ENCODE results near the gene KLK6.
"Not testable (repeated sequence)": the region's sequence is repeated elsewhere in the genome, so short reads cannot be mapped to it uniquely, and the experiment has no call there.

KLK6 gene

GRCh38 chr19:50992666-50993035 lies 23.3 kb upstream of the KLK6 start:
- DNase-seq (ENCODE audit: low spot score), result no peak

GRCh38 chr19:50984416-50984815 lies 15.0 kb upstream of the KLK6 start:
- DNase-seq (ENCODE audit: low spot score), result not testable (repeated sequence)

GRCh38 chr19:50983625-50984292 lies 14.4 kb upstream of the KLK6 start, which contains the start of gene KLK7:
Gene KLK7 (minus strand): TSS chr19:50983917. CDS start chr19:50982399, 1,518 bp downstream.
- no peak for DNase-seq (ENCODE audit: low spot score)

GRCh38 chr19:50982186-50982585 lies 12.8 kb upstream of the KLK6 start:
- DNase-seq (ENCODE audit: low spot score), result no peak

GRCh38 chr19:50981587-50982146 lies 12.3 kb upstream of the KLK6 start:
- no peak for DNase-seq (ENCODE audit: low spot score)

- DNase-seq (ENCODE audit: low spot score), result no peak
Observed at GRCh38 chr19:50980208-50980607, 10.8 kb upstream of the KLK6 start.

DNA sequence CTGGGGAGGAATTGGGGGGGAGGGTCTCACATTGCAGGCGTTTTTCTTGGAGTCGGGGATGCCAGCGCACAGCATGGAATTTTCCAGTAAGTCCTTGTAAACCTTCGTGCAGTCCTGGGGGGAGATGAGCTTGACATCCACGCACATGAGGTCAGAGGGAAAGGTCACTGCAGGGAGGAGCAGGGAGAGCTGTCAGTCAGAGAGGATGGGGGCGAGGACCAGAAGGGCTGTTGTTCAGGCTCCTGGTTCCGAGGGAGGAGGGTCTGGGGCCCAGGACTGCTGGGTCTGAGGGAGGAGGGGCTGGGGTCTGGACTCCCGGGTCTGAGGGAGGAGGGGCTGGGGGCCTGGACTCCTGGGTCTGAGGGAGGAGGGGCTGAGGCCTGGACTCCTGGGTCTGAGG lies 10.4 kb upstream of the KLK6 start:
- no peak for DNase-seq (ENCODE audit: low spot score)

DNA sequence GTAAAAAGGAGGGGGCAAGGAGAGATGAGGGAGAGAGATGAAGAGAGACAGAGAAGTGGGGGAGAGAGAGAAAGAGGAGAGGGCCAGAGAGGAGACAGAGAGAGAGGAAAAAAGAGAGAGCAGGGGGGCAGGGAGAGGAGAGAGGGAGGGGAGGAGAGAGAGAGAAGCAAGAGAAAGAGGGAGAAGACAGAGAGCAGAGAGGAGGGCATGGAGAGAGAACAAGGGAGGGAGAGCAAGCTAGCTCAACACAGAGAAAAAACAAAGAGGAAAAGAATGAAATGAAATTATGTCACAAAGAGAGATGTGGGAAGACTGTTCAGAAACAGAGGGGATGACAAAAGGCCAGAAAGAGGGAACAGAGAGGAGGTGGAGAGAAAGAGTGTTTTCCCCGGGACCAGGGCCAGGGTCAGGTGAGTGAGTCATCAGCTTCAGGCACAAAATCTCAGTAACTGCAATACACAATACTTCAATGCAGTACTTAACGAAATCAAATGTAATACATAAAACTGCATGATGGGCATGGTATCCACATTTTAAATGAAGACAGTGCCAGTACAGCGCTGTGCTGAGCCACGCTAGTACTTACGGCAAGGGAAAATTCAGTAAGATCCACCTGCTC lies 9.5 kb upstream of the KLK6 start:
- DNase-seq (ENCODE audit: low spot score), result no peak

GRCh38 chr19:50977626-50978025 lies 8.2 kb upstream of the KLK6 start:
- DNase-seq (ENCODE audit: low spot score), result no peak

GRCh38 chr19:50975766-50976165 lies 6.4 kb upstream of the KLK6 start:
- peak; percentile 29 for DNase-seq (ENCODE audit: low spot score)

GRCh38 chr19:50974702-50975556 lies 5.5 kb upstream of the KLK6 start:
- DNase-seq (ENCODE audit: low spot score), result no peak

- no peak for DNase-seq (ENCODE audit: low spot score)
Observed at GRCh38 chr19:50972795-50973376, 3.5 kb upstream of the KLK6 start.

DNA sequence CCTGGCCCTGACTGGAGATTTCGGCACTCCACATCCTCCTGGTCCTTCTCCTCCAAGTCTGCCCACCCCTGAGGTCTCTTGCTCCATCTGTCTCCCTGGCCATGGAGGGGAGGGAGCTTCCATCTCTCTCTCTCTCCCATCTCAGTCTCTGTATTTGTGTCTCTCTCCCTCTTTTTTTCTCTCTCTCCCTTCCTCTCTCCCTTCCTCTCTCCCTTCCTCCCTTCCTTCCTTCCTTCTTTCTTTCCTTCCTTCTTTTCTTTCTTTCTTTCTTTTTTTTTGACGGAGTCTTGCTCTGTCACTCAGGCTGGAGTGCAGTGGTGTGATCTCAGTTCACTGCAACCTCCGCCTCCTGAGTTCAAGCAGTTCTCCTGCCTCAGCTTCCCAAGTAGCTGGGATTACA lies 419 bp upstream of the KLK6 start:
- DNase-seq (ENCODE audit: low spot score), result not testable (repeated sequence)

GRCh38 chr19:50968716-50969412 lies 527 bp downstream of the KLK6 start:
- DNase-seq (ENCODE audit: low spot score), result no peak

DNA sequence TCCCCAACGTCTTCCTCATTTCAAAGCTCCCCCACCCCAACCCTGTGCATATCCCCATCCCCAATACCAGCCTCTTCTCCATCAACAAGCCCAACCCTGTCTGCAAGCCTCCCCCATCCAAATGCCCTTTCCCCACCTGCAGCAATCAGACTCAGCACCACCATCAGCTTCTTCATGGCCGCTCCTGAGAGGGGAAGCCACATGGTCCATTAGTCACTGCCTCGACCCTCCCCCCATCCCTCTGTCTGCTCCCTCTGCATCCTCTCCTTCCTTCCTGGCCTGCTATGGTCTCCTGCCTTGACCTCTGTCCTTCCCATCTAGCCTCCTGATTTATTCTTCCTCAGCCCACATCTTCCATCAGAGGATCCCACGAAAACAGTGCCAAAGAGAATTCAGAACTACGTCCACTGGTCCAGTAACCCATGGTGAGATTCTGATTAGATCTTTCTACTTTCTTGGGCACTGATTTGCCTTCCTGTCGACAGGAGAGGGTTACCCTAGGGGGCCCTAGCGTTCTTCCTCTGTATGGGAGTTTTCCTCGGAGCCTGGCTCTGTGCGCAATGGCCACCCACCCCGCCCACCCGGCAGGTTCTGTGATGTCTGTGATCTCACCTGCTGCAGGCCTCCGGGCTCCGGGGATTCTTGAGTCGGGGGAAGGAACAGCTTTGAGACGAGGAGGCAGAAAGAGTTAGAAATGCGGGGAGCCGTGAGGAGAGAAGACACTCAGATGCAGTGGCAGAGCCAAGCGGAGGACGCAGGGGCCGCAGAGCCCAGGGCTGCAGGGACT lies 1.3 kb downstream of the KLK6 start:
- no peak for DNase-seq (ENCODE audit: low spot score)

DNA sequence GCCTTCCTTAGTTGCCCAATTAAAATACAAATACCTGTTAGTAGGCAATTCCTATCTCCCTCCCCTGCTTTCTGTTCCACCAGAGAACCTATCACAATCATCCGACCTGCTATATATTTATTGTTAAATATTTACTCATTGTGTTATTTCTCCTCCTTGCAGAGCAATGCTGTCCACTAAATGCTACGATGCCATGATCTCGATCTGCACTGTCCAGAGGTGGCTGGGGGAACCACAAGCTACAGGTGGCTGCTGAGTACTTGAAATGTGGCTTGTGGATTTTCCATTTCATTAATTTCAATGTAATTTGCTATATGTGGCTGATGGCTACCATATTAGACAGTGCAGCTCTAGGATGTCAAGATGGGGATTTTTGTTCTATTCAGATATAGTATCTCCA lies 5.1 kb downstream of the KLK6 start:
- no peak for DNase-seq (ENCODE audit: low spot score)

DNA sequence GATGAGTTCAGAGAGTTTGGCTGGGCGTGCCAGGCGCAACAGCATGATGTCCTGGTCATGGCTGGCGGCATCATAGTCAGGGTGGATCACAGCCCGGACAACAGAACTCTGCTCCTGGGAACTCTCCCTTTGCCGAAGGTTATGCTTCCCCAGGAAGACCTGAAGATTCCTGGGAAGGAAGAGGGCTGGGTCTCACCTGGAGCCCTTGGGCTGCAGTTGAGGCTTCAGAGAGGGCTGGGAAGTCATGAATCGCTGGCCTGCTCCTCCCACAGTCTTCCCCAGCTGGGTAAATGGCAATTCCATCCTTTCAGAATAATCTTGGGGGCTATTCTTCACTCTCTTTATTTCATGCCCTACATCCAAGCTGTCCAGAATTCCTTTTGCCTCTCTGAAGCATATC lies 6.0 kb downstream of the KLK6 start:
- DNase-seq (ENCODE audit: low spot score), result no peak

GRCh38 chr19:50962245-50962644 lies 7.1 kb downstream of the KLK6 start:
- DNase-seq (ENCODE audit: low spot score), result no peak

DNA sequence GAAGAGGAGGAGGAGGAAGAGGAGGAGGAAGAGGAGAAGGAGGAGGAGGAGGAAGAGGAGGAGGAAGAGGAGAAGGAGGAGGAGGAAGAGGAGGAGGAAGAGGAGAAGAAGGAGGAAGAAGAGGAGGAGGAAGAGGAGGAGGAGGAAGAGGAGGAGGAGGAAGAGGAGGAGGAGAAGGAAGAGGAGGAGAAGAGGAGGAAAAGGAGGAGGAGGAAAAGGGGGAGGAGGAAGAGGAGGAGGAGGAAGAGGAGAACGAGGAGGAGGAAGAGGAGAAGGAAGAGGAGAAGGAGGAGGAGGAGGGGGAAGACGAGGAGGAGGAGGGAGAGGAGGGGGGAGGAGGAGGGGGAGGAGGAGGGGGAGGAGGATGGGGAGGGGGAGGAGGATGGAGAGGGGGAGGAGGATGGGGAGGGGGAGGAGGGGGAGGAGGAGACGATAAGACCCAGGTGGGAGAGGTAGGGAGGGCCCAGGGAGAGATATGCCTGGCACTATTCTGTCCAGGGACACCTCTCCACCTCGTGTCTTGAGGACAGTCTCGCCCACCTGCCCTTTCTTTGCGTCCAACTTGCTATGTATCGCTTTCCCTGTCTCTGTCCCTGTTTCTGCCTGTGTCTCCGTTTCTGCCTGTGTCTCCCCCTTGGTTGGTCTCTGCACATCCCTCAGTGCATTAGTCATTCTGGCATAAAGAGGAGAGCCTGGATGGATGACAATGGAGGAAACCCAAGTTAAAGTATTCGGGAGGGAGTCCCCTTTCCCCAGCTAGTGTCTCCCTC lies 9.5 kb downstream of the KLK6 start:
- DNase-seq (ENCODE audit: low spot score), result no peak

DNA sequence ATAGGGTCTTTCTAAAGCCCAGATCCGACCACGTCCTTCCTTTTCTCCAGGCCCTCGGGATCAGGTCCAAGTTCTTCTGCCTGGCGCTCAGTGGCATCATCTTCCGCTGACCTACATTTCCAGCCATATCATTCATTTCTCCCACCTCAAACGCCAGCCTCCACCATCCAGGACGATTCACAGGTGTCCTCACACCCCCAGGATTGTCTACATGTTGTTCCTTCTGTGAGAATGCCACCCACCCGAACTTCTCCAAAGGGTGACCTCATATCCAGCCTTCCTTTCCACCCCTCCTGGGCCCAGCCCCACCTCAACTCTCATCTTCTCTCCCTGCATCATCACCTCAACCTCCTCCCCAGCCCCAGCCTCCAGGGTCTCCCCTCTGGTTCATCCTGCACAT lies 11.8 kb downstream of the KLK6 start:
- no peak for DNase-seq (ENCODE audit: low spot score)
